ENCODE results near the gene ZMYND10. TPM values are rescaled to one million over a fixed set of nuclear protein-coding genes. Genes with fewer than 3 reads are reported as not detected.

ZMYND10 gene
- total and polyA plus RNA-seq, 2 experiments from 2014 or later = 0.29 to 0.31 TPM

- Mint-ChIP-seq H3K9me3 (no peaks in the 10 kb centered on the region), H3K4me3 (no peak overlapping the region), H3K27ac (no peak overlapping the region), H3K36me3 (ENCODE audit: low read depth) (no peaks in the 10 kb centered on the region), H3K27me3 (ENCODE audit: insufficient read depth, low read depth, poor library complexity) (peaks cover 25% of the 10 kb centered on the region), H3K4me1 (peaks cover 20% of the 10 kb centered on the region)
- H3K4me3 ChIP-seq = no peak overlapping the region
- H3K9me2 ChIP-seq (ENCODE audit: insufficient read depth) = no peaks in the 10 kb centered on the region
- TF ChIP-seq EZH2phosphoT487 (IDR thresholded peaks at IDR 0.05; ENCODE audit: unreplicated experiment) (no peak), JUNB (IDR thresholded peaks at IDR 0.05; ENCODE audit: unreplicated experiment) (no peak), ETS1 (IDR thresholded peaks at IDR 0.05) (no peak), ZNF462 (CRISPR knock-in tag; IDR thresholded peaks at IDR 0.05) (no peak), ZNF331 (CRISPR knock-in tag; IDR thresholded peaks at IDR 0.05; ENCODE audit: low read depth) (no peak), POLR2AphosphoS5 (IDR thresholded peaks at IDR 0.05; ENCODE audit: low read depth) (no peak)
- H3F3A ChIP-seq (replicated peaks; ENCODE audit: low read depth) = peaks cover 9% of the 10 kb centered on the region
- no peak overlapping the region for H2AFZ ChIP-seq
- no peaks in the 10 kb centered on the region for H3K27me3 ChIP-seq (ENCODE audit: insufficient read depth)
- ATAC-seq = no peak
- H3K36me3 ChIP-seq (ENCODE audit: insufficient read depth) = no peaks in the 10 kb centered on the region
- no peak overlapping the region for H3K4me2 ChIP-seq
- H4K20me1 ChIP-seq (replicated peaks; ENCODE audit: insufficient read depth) = no peaks in the 10 kb centered on the region
- DNase-seq (ENCODE audit: low spot score) = no peak
- peaks cover 1% of the 10 kb centered on the region for H3K79me2 ChIP-seq (replicated peaks; ENCODE audit: insufficient read depth)
- H3K4me1 ChIP-seq (ENCODE audit: insufficient read depth) = peaks cover 16% of the 10 kb centered on the region
- no peak overlapping the region for H3K27ac ChIP-seq (ENCODE audit: low read depth)
These were observed 48.7 kb downstream of the ZMYND10 start for GRCh38 chr3:50296721-50297383.

Measured in GM23338 (cell line).